HEK293 (cell line): ENCODE measurements around the gene SLC9A4.

Experiments used
- CTCF ChIA-PET: fragments of 350-600 bp; formaldehyde crosslinking; extraction: SDS; loops from one replicate; lab custom pipeline; 2021; ENCODE audit warnings: antibody characterized with exemption; lab: Yijun Ruan, JAX
- POLR2A ChIA-PET: fragments of 300-600 bp; formaldehyde crosslinking; extraction: SDS; loops from one replicate; lab custom pipeline; 2020; ENCODE audit warnings: antibody characterized with exemption, inconsistent platforms; lab: Yijun Ruan, JAX
- H3K27ac ChIP-seq: fragments of 200-500 bp; sonication (Bioruptor generic); 2 replicates; pipeline ENCODE4 v1.5.1; 2014; ENCODE audit warnings: low read depth, low read length, control low read depth, inconsistent platforms; ENCODE audit errors: extremely low read depth
- H3K36me3 ChIP-seq, 2 experiments: fragments of 200-500 bp in 1 of 2; sonication (Bioruptor generic) in 1 of 2; 1 replicate in 1 of 2; 2 replicates in 1 of 2; pipeline ENCODE4 v1.5.1; 2014 to 2017; ENCODE audit warnings: inconsistent platforms in 2 of 2, low read length in 2 of 2; ENCODE audit not compliant: control insufficient read depth in 2 of 2, insufficient read depth in 1 of 2
- H3K4me1 ChIP-seq: fragments of 200-500 bp; sonication (Bioruptor generic); 2 replicates; pipeline ENCODE4 v1.5.1; 2014; ENCODE audit warnings: mild to moderate bottlenecking, low read length, inconsistent platforms; ENCODE audit not compliant: control insufficient read depth, insufficient read depth
- H3K4me3 ChIP-seq: 2 replicates; pipeline ENCODE4 v1.5.1; 2011; ENCODE audit warnings: low read depth, mild to moderate bottlenecking, control low read depth, low read length, moderate library complexity
- H3K9me3 ChIP-seq: fragments of 200-500 bp; sonication (Bioruptor generic); 2 replicates; pipeline ENCODE4 v1.5.1; 2014; ENCODE audit warnings: low read depth, low read length, inconsistent platforms; ENCODE audit not compliant: control insufficient read depth, insufficient read depth
- AEBP2 ChIP-seq: fragments of 450-650 bp; formaldehyde crosslinking; IDR thresholded peaks from 2 replicates; pipeline ENCODE4 v1.5.1; 2016; ENCODE audit warnings: missing biosample characterization, missing genetic modification characterization, borderline replicate concordance
- FEZF1 ChIP-seq: fragments of 450-650 bp; formaldehyde crosslinking; IDR thresholded peaks from 2 replicates; pipeline ENCODE4 v1.5.1; 2016; ENCODE audit warnings: missing biosample characterization, missing genetic modification characterization
- GLIS1 ChIP-seq: fragments of 450-650 bp; formaldehyde crosslinking; IDR thresholded peaks from 2 replicates; pipeline ENCODE4 v1.5.1; 2016; ENCODE audit warnings: missing biosample characterization, missing genetic modification characterization
- MZF1 ChIP-seq: fragments of 450-650 bp; formaldehyde crosslinking; IDR thresholded peaks from 2 replicates; pipeline ENCODE4 v1.5.1; 2017; ENCODE audit warnings: missing biosample characterization, missing genetic modification characterization, borderline replicate concordance
- OSR2 ChIP-seq: fragments of 450-650 bp; formaldehyde crosslinking; IDR thresholded peaks from 2 replicates; pipeline ENCODE4 v1.5.1; 2016; ENCODE audit warnings: missing biosample characterization, missing genetic modification characterization
- REST ChIP-seq: fragments of 450-650 bp; formaldehyde crosslinking; IDR thresholded peaks from 2 replicates; pipeline ENCODE4 v1.5.1; 2016; ENCODE audit warnings: missing biosample characterization, missing genetic modification characterization
- SP3 ChIP-seq: fragments of 450-650 bp; formaldehyde crosslinking; IDR thresholded peaks from 2 replicates; pipeline ENCODE4 v1.5.1; 2016; ENCODE audit warnings: missing biosample characterization, missing genetic modification characterization
- TSHZ1 ChIP-seq: fragments of 450-650 bp; formaldehyde crosslinking; IDR thresholded peaks from 2 replicates; pipeline ENCODE4 v1.5.1; 2016; ENCODE audit warnings: missing biosample characterization, missing genetic modification characterization, borderline replicate concordance
- YY1 ChIP-seq: fragments of 450-650 bp; formaldehyde crosslinking; IDR thresholded peaks from 2 replicates; pipeline ENCODE4 v1.5.1; 2018; ENCODE audit warnings: missing biosample characterization, missing genetic modification characterization
- ZNF146 ChIP-seq: fragments of 450-650 bp; formaldehyde crosslinking; IDR thresholded peaks from 2 replicates; pipeline ENCODE4 v1.5.1; 2016; ENCODE audit warnings: missing biosample characterization, missing genetic modification characterization
- ZNF16 ChIP-seq: fragments of 450-650 bp; formaldehyde crosslinking; IDR thresholded peaks from 2 replicates; pipeline ENCODE4 v1.5.1; 2016; ENCODE audit warnings: low read depth, missing biosample characterization, missing genetic modification characterization
- ZNF174 ChIP-seq: fragments of 450-650 bp; formaldehyde crosslinking; IDR thresholded peaks from 2 replicates; pipeline ENCODE4 v1.5.0; 2017; ENCODE audit warnings: missing biosample characterization, mild to moderate bottlenecking, missing genetic modification characterization
- ZNF18 ChIP-seq: fragments of 450-650 bp; formaldehyde crosslinking; IDR thresholded peaks from 2 replicates; pipeline ENCODE4 v1.5.1; 2016; ENCODE audit warnings: missing biosample characterization, missing genetic modification characterization
- ZNF19 ChIP-seq: fragments of 450-650 bp; formaldehyde crosslinking; IDR thresholded peaks from 2 replicates; pipeline ENCODE4; 2016; ENCODE audit warnings: missing biosample characterization, missing genetic modification characterization, low read depth
- ZNF2 ChIP-seq: fragments of 450-650 bp; formaldehyde crosslinking; IDR thresholded peaks from 2 replicates; pipeline ENCODE4 v1.5.1; 2016; ENCODE audit warnings: missing biosample characterization, missing genetic modification characterization
- ZNF223 ChIP-seq: fragments of 450-650 bp; formaldehyde crosslinking; IDR thresholded peaks from 2 replicates; pipeline ENCODE4 v1.5.1; 2016; ENCODE audit warnings: missing biosample characterization, missing genetic modification characterization
- ZNF239 ChIP-seq: fragments of 450-650 bp; formaldehyde crosslinking; IDR thresholded peaks from 2 replicates; pipeline ENCODE4 v1.5.1; 2016; ENCODE audit warnings: missing biosample characterization, missing genetic modification characterization
- ZNF335 ChIP-seq: fragments of 450-650 bp; formaldehyde crosslinking; conservative IDR thresholded peaks from 2 replicates; pipeline ENCODE4 v1.5.1; 2016; ENCODE audit warnings: missing biosample characterization, missing genetic modification characterization
- ZNF391 ChIP-seq: fragments of 450-650 bp; formaldehyde crosslinking; IDR thresholded peaks from 2 replicates; pipeline ENCODE4 v1.5.1; 2016; ENCODE audit warnings: low read depth, missing biosample characterization, missing genetic modification characterization, borderline replicate concordance
- ZNF423 ChIP-seq: fragments of 450-650 bp; formaldehyde crosslinking; IDR thresholded peaks from 2 replicates; pipeline ENCODE4 v1.5.1; 2016; ENCODE audit warnings: missing biosample characterization, missing genetic modification characterization
- ZNF501 ChIP-seq: fragments of 450-650 bp; formaldehyde crosslinking; IDR thresholded peaks from 2 replicates; pipeline ENCODE4 v1.5.1; 2016; ENCODE audit warnings: missing biosample characterization, missing genetic modification characterization
- ZNF530 ChIP-seq: fragments of 450-650 bp; formaldehyde crosslinking; IDR thresholded peaks from 2 replicates; pipeline ENCODE4 v1.5.1; 2016; ENCODE audit warnings: low read depth, missing biosample characterization, missing genetic modification characterization
- ZNF585B ChIP-seq: fragments of 450-650 bp; formaldehyde crosslinking; IDR thresholded peaks from 2 replicates; pipeline ENCODE4 v1.5.1; 2016; ENCODE audit warnings: missing biosample characterization, missing genetic modification characterization
- ZNF660 ChIP-seq: fragments of 450-650 bp; IDR thresholded peaks from 2 replicates; pipeline ENCODE4 v1.5.1; 2018; ENCODE audit warnings: missing biosample characterization, mild to moderate bottlenecking, missing genetic modification characterization
- ZNF704 ChIP-seq: fragments of 450-650 bp; formaldehyde crosslinking; IDR thresholded peaks from 2 replicates; pipeline ENCODE4 v1.5.1; 2016; ENCODE audit warnings: missing biosample characterization, missing genetic modification characterization
- ZSCAN16 ChIP-seq: fragments of 450-650 bp; formaldehyde crosslinking; IDR thresholded peaks from 2 replicates; pipeline ENCODE4 v1.5.1; 2016; ENCODE audit warnings: missing biosample characterization, missing genetic modification characterization

The SLC9A4 gene

GRCh38 chr2:102455061-102455670 is 17.9 kb upstream of the SLC9A4 start:
- TF ChIP-seq REST (tag by site-specific recombination) (no peak), ZNF174 (tag by site-specific recombination) (no peak), ZNF19 (tag by site-specific recombination) (no peak), ZNF335 (no peak), ZSCAN16 (tag by site-specific recombination) (no peak), ZNF223 (tag by site-specific recombination) (no peak), ZNF585B (tag by site-specific recombination) (no peak), ZNF18 (tag by site-specific recombination) (no peak), ZNF391 (tag by site-specific recombination) (no peak), ZNF146 (tag by site-specific recombination) (no peak), AEBP2 (no peak), ZNF239 (tag by site-specific recombination) (no peak), SP3 (tag by site-specific recombination) (no peak)
- Histone ChIP-seq H3K36me3 (no peaks in the 10 kb centered on the region), H3K4me1 (no peaks in the 10 kb centered on the region), H3K9me3 (no peaks in the 10 kb centered on the region), H3K4me3 (no peak overlapping the region), H3K27ac (no peak overlapping the region)
- CTCF ChIA-PET: interaction anchor here (0.6 to 1.8 kb wide), 4 partner anchors 18 to 435 kb away, joined by 3 to 4 read pairs (median 4); partner anchors contain the start of gene SLC9A4
- POLR2A ChIA-PET: no interaction called here

GRCh38 chr2:102460467-102460866 is 12.6 kb upstream of the SLC9A4 start:
- Histone ChIP-seq H3K4me3 (no peak overlapping the region), H3K36me3 (no peaks in the 10 kb centered on the region), H3K9me3 (no peaks in the 10 kb centered on the region), H3K27ac (no peak overlapping the region), H3K4me1 (no peaks in the 10 kb centered on the region)
- CTCF ChIA-PET: interaction anchor here (0.7 to 1.3 kb wide), 4 partner anchors 9 to 690 kb away, joined by 3 to 6 read pairs (median 3); no protein-coding TSS in a partner anchor
- POLR2A ChIA-PET: no interaction called here
- TF ChIP-seq ZNF2 (tag by site-specific recombination) (no peak), ZNF660 (tag by site-specific recombination) (no peak), ZNF530 (tag by site-specific recombination) (no peak), ZNF501 (tag by site-specific recombination) (no peak), ZNF423 (tag by site-specific recombination) (no peak), ZNF16 (tag by site-specific recombination) (no peak), TSHZ1 (tag by site-specific recombination) (no peak), YY1 (tag by site-specific recombination) (no peak), OSR2 (tag by site-specific recombination) (no peak), ZNF704 (no peak), MZF1 (tag by site-specific recombination) (no peak), FEZF1 (no peak), GLIS1 (no peak)
